ENCODE results near the gene SGK1.
A peak's percentile ranks its signal among the peaks of the same experiment; 100 is the strongest.

Gene SGK1

GRCh38 chr6:134176264-134176975 lies 141.5 kb downstream of the SGK1 start:
- in situ Hi-C loops (cut with HindIII; ENCODE audit: low pct_ligation_motif_present, low sequenced_read_pairs) = no loop called here
- Histone ChIP-seq H3K4me3 (ENCODE audit: low read depth, low read length) (peak overlapping the region; percentile 78), H3K27me3 (replicated peaks) (no peaks in the 10 kb centered on the region), H3K27ac (peak overlapping the region; percentile 95), H3K36me3 (replicated peaks) (peaks cover 31% of the 10 kb centered on the region)
- peak; percentile 49 for DNase-seq
- no peak for TF ChIP-seq CTCF (IDR thresholded peaks at IDR 0.05; ENCODE audit: low read depth, low read length, missing control alignments)

GRCh38 chr6:134175532-134176263 lies 142.2 kb downstream of the SGK1 start:
- peak; percentile 77 for DNase-seq
- TF ChIP-seq CTCF (IDR thresholded peaks at IDR 0.05; ENCODE audit: low read depth, low read length, missing control alignments) = no peak

GRCh38 chr6:134174672-134175531 lies 143.0 kb downstream of the SGK1 start:
- Histone ChIP-seq H3K27me3 (replicated peaks) (no peaks in the 10 kb centered on the region), H3K4me3 (ENCODE audit: low read depth, low read length) (peak overlapping the region; percentile 78), H3K27ac (peak overlapping the region; percentile 95), H3K36me3 (replicated peaks) (peaks cover 46% of the 10 kb centered on the region)
- no peak for TF ChIP-seq CTCF (IDR thresholded peaks at IDR 0.05; ENCODE audit: low read depth, low read length, missing control alignments)
- in situ Hi-C loops (cut with HindIII; ENCODE audit: low pct_ligation_motif_present, low sequenced_read_pairs) = no loop called here
- peak; percentile 84 for DNase-seq

More at GRCh38 chr6:134175532-134176263, 142.2 kb downstream of the SGK1 start:
- H3K4me3 ChIP-seq (ENCODE audit: low read depth, low read length) = peak overlapping the region; percentile 78
- peak overlapping the region; percentile 95 for H3K27ac ChIP-seq
- in situ Hi-C loops (cut with HindIII; ENCODE audit: low pct_ligation_motif_present, low sequenced_read_pairs) = no loop called here
- no peaks in the 10 kb centered on the region for H3K27me3 ChIP-seq (replicated peaks)
- peaks cover 39% of the 10 kb centered on the region for H3K36me3 ChIP-seq (replicated peaks)

- Histone ChIP-seq H3K4me3 (ENCODE audit: low read depth, low read length) (peak overlapping the region; percentile 78), H3K27ac (peak overlapping the region; percentile 95), H3K27me3 (replicated peaks) (no peaks in the 10 kb centered on the region), H3K36me3 (replicated peaks) (peaks cover 54% of the 10 kb centered on the region)
- peak; percentile 75 for DNase-seq
- in situ Hi-C loops (cut with HindIII; ENCODE audit: low pct_ligation_motif_present, low sequenced_read_pairs) = no loop called here
- TF ChIP-seq CTCF (IDR thresholded peaks at IDR 0.05; ENCODE audit: low read depth, low read length, missing control alignments) = peak; percentile 80
These were observed 143.8 kb downstream of the SGK1 start for GRCh38 chr6:134173936-134174671.

- Histone ChIP-seq H3K36me3 (replicated peaks) (peaks cover 60% of the 10 kb centered on the region), H3K27ac (peak overlapping the region; percentile 95), H3K27me3 (replicated peaks) (no peaks in the 10 kb centered on the region), H3K4me3 (ENCODE audit: low read depth, low read length) (peak overlapping the region; percentile 78)
- in situ Hi-C loops (cut with HindIII; ENCODE audit: low pct_ligation_motif_present, low sequenced_read_pairs) = no loop called here
- no peak for TF ChIP-seq CTCF (IDR thresholded peaks at IDR 0.05; ENCODE audit: low read depth, low read length, missing control alignments)
- no peak for DNase-seq
These were observed 144.6 kb downstream of the SGK1 start for GRCh38 chr6:134173366-134173725.
